HepG2 (cell line): ENCODE data around the gene DHX8. TPM values are rescaled to one million over a fixed set of nuclear protein-coding genes. Genes with fewer than 3 reads are reported as not detected.
A peak's percentile ranks its signal among the peaks of the same experiment; 100 is the strongest.

ENCODE experiments used
- AGO2 ChIP-seq: fragments of 200-400 bp; formaldehyde crosslinking; optimal IDR thresholded peaks from 2 replicates; pipeline ENCODE3; 2017; ENCODE audit warnings: mild to moderate bottlenecking, low read depth, low read length, moderate library complexity
- BATF2 ChIP-seq: sonication (generic); formaldehyde crosslinking; IDR thresholded peaks from 2 replicates; pipeline ENCODE4 v1.8.0; 2022; ENCODE audit warnings: mild to moderate bottlenecking, missing genetic modification reagents, moderate library complexity
- FOXO1 ChIP-seq: sonication (generic); formaldehyde crosslinking; IDR thresholded peaks from 2 replicates; pipeline ENCODE4 v1.4.0; 2020; ENCODE audit warnings: missing genetic modification reagents
- KDM3A ChIP-seq: IDR thresholded peaks from 2 replicates; pipeline ENCODE4 v1.6.1; 2018; ENCODE audit warnings: low read depth, missing compliant biosample characterization
- MAFG ChIP-seq: sonication (generic); formaldehyde crosslinking; IDR thresholded peaks from 2 replicates; pipeline ENCODE4 v1.5.1; 2020; ENCODE audit warnings: mild to moderate bottlenecking, missing genetic modification reagents
- PITX1 ChIP-seq: sonication (generic); formaldehyde crosslinking; IDR thresholded peaks from 2 replicates; pipeline ENCODE4 v1.5.1; 2020; ENCODE audit warnings: mild to moderate bottlenecking, missing genetic modification reagents
- ZFX ChIP-seq: sonication (generic); formaldehyde crosslinking; IDR thresholded peaks from 2 replicates; pipeline ENCODE4 v1.4.0; 2020; ENCODE audit warnings: mild to moderate bottlenecking, low read depth, missing genetic modification reagents, moderate library complexity
- ZKSCAN1 ChIP-seq: fragments of 150-350 bp; IDR thresholded peaks from 2 replicates; pipeline ENCODE4 v1.6.1; 2014; ENCODE audit warnings: low read length
- ZNF234 ChIP-seq: sonication (generic); formaldehyde crosslinking; conservative IDR thresholded peaks from 2 replicates; pipeline ENCODE4 v1.5.1; 2020; ENCODE audit warnings: mild to moderate bottlenecking, missing genetic modification reagents
- ZNF256 ChIP-seq: sonication (generic); formaldehyde crosslinking; conservative IDR thresholded peaks from 2 replicates; pipeline ENCODE4 v1.4.0; 2020; ENCODE audit warnings: missing genetic modification reagents
- ZNF263 ChIP-seq: sonication (generic); formaldehyde crosslinking; IDR thresholded peaks from 2 replicates; pipeline ENCODE4 v1.4.0; 2020; ENCODE audit warnings: missing genetic modification reagents
- ZNF34 ChIP-seq: sonication (generic); formaldehyde crosslinking; IDR thresholded peaks from 2 replicates; pipeline ENCODE4 v1.4.0; 2020; ENCODE audit warnings: mild to moderate bottlenecking, missing genetic modification reagents, borderline replicate concordance
- ZNF501 ChIP-seq: sonication (generic); formaldehyde crosslinking; IDR thresholded peaks from 2 replicates; pipeline ENCODE4 v1.5.1; 2020; ENCODE audit warnings: mild to moderate bottlenecking, moderate library complexity, missing genetic modification reagents
- ZNF547 ChIP-seq: sonication (generic); formaldehyde crosslinking; IDR thresholded peaks from 2 replicates; pipeline ENCODE4 v1.5.1; 2020; ENCODE audit warnings: mild to moderate bottlenecking, missing genetic modification reagents
- ZNF609 ChIP-seq: sonication (generic); formaldehyde crosslinking; IDR thresholded peaks from 2 replicates; pipeline ENCODE4 v1.4.0; 2020; ENCODE audit warnings: mild to moderate bottlenecking, missing genetic modification reagents, borderline replicate concordance
- ZNF646 ChIP-seq: sonication (generic); formaldehyde crosslinking; IDR thresholded peaks from 2 replicates; pipeline ENCODE4 v1.9.0; 2021; ENCODE audit warnings: mild to moderate bottlenecking, missing genetic modification reagents
- ZNF709 ChIP-seq: sonication (generic); formaldehyde crosslinking; IDR thresholded peaks from 2 replicates; pipeline ENCODE4 v1.5.0; 2020; ENCODE audit warnings: mild to moderate bottlenecking, missing genetic modification reagents
- ZNF83 ChIP-seq: sonication (generic); formaldehyde crosslinking; IDR thresholded peaks from 2 replicates; pipeline ENCODE4 v1.4.0; 2020; ENCODE audit warnings: missing genetic modification reagents, mild to moderate bottlenecking, borderline replicate concordance
- polyA plus RNA-seq, 8 experiments: library from polyadenylated mRNA; depleted of rRNA in 3 of 8; stranded (reverse) in 7 of 8; unstranded in 1 of 8; fragments of >200 nt; fragmentation: Illumina TruSeq in 4 of 8; extraction: Trizol in 4 of 8; gene quantifications; 2 replicates each; pipeline versions ENCODE4 v1.2.1 to v1.2.3, GENCODE V29; 2011 to 2016; ENCODE audit warnings: low read depth in 4 of 8, missing spikeins in 1 of 8, mixed read lengths in 1 of 8; ENCODE audit not compliant: insufficient read depth in 1 of 8
- total RNA-seq, 5 experiments: library from RNA; depleted of rRNA; stranded (reverse); fragments of >200 nt; fragmentation: Illumina TruSeq; extraction: Trizol; gene quantifications; 2 replicates each; pipeline ENCODE4 v1.2.3, GENCODE V29; 2016; ENCODE audit warnings: low read depth in 1 of 5

DHX8 gene
- total and polyA plus RNA-seq, 2 of the 13 experiments (the other 11 are each of a cell fraction or from before 2014, with no cell fraction given): 24.8 to 48.9 TPM

GRCh38 chr17:43530288-43531081, 46.7 kb downstream of the DHX8 start (continued):
- TF ChIP-seq ZNF609 (peak; percentile 99), ZNF501 (peak; percentile 28; the same call in 1 of the 2 replicates), ZNF263 (CRISPR knock-in tag) (peak; percentile 97), FOXO1 (peak; percentile 82), ZNF709 (CRISPR knock-in tag) (peak; percentile 82; the same call in 1 of the 2 replicates), BATF2 (CRISPR knock-in tag) (no peak), ZNF256 (0 out of 2 replicates have a peak, but pooled peaks have one; percentile 47), PITX1 (CRISPR knock-in tag) (peak; percentile 97), ZNF34 (CRISPR knock-in tag) (no peak; the same call in none of the 2 replicates), ZKSCAN1 (peak; percentile 49; the same call in 1 of the 2 replicates), ZNF83 (CRISPR knock-in tag) (no peak; the same call in 1 of the 2 replicates), KDM3A (CRISPR knock-in tag) (peak; percentile 89), ZNF547 (peak; percentile 85; the same call in 1 of the 2 replicates), ZNF646 (CRISPR knock-in tag) (peak; percentile 83; the same call in 1 of the 2 replicates), AGO2 (peak; percentile 98), ZFX (CRISPR knock-in tag) (peak; percentile 91), MAFG (CRISPR knock-in tag) (no peak), ZNF234 (CRISPR knock-in tag) (no peak)
